HUDEP-2 (cell line): ENCODE data around the gene LYSET.
"Not testable (repeated sequence)": the region's sequence is repeated elsewhere in the genome, so short reads cannot be mapped to it uniquely, and the experiment has no call there.

Experiments
- DNase-seq, 76 experiments: peaks; one replicate each; lab custom pipeline; 2025; ENCODE audit not compliant: unreplicated experiment in 76 of 76; lab: John Stamatoyannopoulos, UW

Gene LYSET, protein sequence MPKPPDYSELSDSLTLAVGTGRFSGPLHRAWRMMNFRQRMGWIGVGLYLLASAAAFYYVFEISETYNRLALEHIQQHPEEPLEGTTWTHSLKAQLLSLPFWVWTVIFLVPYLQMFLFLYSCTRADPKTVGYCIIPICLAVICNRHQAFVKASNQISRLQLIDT

DNA sequence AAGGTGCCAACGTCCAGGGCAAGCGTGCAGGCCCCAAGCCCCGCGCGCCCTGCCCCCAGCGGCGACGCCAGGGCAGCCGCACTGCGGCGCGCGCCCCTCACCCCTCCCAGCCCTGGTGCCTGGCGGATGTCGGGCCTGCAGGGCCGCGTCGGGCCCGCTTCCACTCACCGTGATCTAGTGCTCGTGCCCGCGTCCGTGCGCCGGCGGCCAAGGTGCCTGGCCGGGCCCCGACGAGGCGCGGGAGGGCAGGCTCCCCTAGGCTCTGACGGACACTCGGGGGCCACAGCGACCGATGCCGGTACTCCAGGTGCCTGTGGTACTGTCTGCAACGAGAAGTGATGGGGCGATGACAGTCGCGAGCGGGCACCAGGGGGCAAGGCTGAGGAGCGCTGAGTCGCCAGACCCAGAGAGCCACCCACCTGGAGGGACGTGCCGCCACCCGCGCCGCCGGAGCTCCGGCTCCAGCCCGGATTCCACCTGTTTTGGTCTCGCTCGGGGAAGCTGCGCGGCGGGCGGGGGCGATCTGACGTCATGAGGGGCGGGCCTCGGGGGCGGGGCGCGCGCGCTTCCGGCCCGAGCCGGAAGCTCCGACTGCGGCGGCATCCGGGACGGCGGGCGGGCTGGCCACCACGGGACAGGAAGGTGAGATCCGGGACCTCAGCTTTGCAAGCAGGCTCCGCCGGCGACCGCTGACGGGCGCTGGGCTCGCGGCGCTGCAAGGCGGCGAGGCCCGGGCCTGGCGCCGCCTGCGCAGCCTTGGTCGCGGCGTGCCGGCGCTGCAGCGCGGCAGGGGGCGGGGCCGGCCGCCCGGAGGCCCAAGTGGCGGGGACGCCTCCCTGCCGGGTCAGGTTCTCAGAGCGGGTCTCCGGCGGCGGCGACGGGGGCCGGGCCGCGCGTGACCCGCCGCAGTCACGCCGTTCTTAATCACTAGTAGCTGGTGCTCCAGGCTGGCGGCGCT is at the start of gene LYSET, which contains the start of gene MOAP1:
TSS of gene LYSET (plus strand) at position 927 of the 958 bp plus-strand sequence. CDS start 89 bp downstream, outside the sequence.
TSS of gene MOAP1 (minus strand) at position 507 of the 958 bp plus-strand sequence. CDS start 655 bp downstream, outside the sequence.
- DNase-seq = peak in 71 of 76 experiments; percentile 3 to 81 (median 64)

DNA sequence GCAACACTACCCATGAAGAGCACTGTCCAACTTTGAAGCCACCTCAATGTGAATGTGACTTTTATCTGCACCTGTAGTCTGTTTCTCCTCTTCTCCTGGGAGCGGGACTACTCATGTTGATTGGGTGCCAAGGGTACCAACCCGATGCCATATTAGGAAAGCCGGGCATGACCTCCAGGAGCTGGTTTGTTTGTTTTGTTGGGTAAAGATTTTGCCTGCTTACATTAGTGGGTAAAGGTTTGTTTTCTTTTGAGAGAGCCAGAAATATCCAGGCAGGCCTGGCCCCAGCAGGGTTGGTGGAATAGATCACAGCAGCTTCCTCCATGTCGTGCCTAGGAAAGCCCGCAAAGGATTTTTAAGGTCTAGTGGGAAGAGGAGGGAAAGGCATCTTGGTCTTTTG is 49.7 kb upstream of the LYSET start:
- DNase-seq = no peak

DNA sequence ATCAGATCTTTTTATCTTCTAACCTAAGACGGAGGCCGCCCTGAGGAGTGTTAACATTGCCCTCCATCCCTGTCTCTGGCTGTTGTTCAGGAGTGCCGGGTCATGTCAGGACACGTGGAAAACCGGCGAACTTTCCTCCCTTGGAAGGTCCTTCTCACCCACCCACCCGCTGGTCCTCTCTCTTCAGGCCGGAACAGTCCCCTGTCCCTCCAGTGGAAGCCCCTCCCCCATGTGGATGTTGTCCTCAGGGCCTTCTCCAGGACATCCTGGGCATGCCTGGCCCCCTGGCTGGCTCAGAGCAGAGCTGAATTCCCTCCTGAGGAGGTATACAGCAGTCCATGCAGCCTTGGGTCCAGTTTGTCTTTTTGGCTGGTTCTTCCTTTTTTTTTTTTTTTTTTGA is 49.1 kb upstream of the LYSET start:
- no peak for DNase-seq

DNA sequence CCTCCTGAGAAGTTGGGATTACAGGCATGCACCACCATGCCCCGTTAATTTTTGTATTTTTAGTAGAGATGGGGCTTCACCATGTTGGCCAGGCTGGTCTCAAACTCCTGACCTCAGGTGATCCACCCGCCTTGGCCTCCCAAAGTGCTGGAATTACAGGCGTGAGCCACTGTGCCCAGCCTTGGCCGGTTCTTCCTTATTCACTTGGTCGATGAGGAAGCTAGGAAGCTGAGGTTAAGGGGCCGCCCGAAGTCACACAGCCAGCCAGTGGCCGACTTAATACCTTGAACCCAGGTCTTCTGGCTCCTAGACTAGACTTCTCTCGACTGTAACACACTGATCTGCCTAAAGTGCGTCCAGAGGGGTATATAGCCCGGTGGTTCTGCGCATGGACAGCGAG is 48.6 kb upstream of the LYSET start:
- not testable (repeated sequence) for DNase-seq

DNA sequence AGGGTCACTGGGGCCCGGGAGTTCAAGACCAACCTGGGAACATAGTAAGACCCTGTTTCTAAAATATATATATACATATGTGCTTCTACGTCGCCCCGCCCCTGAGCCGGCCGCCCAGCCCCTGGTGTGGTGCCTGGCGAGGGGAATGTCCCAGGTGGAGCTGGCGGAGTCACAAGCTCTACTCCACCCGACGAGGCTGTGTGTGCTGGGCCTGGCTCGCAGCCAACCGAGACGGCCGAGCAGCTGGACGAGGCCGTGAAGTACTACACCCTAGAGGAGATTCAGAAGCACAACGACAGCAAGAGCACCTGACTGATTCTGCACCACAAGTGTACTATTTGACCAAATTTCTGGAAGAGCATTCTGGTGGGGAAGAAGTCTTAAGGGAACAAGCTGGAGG is 47.3 kb upstream of the LYSET start:
- peak in 73 of 76 experiments; percentile 10 to 90 (median 61) for DNase-seq

DNA sequence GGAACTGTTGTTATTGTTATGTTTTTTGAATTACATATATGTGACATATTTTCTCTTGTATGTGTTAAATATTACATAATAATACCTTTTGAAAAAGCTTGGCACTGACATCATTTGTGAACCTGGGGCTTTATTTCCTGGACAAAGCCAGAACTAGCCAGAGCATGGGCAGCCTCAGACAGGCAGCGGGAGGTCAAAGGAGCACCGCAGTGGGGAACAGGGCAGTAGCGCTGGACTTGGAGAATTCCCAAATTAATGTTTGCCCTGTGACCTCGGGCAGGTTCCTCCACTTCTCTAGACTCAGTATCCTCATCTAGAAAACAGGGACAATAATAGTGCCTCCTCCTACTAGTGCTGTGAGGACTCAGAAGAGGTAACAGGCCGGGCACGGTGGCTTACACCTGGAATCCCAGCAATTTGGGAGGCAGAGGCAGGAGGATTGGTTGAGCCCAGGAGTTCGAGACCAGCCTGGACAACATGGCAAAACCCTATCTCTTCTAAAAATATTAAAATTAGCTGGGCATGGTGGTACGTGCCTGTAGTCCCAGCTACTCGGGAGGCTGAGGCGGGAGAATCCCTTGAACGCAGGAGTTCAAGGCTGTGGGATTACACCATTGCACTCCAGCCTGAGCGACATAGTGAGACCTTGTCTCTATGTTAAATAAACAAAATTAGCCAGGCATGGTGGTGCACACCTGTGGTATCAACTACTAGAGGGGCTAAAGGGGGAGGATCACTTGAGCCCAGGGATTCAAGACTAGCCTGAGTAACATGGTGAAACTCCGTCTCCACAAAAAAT is 42.1 kb upstream of the LYSET start:
- DNase-seq = no peak

DNA sequence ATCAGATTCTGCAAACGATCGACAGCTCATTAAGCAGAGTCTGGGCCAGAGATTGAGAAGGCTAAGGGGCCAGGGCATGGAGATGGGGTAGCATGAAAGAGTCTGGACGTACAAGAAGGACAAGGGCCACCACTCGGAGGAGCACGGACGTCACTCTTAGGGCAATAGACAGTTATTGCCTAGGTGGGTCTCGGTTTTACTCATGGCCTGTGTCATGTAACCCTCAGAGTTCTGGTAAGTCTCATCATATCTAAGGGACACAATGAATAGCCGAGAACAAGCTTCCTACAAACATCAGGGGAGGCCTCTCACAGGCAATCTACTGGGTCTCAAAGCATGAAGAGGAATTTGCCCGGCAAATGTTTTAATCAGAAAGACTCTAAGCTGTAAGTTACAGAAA is 39.0 kb upstream of the LYSET start:
- no peak for DNase-seq

DNA sequence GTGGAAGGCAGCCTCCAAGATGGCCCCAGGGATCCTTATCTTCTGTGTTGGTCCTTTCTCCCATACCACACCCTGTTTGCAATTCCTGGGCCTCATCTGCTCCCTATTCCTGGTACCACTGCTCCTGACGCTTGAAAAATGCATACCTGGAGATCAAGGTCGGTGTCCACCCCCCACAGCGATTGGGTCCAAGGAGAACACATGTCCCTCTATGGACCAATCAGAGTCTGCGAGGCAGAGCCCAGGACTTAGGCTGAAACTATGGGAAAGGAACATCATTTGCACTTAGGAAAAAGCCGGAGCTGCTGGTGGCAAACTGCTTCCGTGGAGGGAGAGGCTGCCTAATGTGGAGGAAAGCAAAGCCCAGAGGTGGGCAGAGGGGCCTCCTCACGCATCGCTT is 36.1 kb upstream of the LYSET start:
- no peak for DNase-seq

DNA sequence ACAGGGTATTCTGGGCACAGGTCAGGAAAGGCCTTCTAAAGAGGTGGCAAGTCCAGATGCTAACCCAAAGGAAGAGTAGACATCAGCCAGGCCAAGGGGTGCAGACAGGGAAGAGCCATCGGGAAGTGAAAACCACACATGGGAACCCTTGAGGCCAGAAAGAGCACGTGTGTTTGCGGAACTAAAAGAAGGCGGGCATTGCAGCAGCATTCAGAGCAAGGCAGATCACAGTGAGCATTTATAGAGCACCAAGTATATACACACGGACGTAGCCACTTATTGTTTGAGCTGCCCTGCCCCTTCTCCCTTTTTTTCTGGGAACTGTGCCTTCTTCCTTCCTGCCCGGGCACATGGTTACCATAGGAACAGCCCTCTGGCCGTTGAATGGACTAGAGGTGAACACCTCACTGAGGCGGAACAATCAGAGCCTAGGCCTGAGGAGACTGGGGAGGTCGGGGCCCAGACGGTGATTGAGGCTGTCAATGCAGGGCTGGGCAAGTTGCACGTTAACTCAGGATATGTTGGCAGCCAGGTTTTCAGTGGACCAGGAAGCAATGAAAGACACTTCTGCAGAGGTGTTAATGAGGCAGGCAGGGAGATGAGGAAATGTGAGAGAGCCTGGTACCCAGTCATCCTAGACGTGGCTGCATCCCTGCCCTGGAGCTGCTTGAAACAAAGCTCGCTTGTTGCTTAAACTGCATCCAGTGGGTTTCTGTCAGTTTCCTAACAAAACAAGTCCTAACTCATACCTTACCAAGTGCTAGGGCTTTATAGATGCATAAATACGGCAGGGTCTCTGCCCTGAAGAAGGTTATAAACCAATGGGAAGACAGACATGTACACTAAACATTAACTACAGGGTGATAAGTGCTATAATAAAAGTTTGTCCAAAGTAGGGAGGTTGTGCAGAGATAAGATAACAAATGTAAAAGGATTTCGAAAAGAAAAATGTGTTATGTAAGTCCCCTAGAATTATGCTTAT is 34.6 kb upstream of the LYSET start:
- no peak for DNase-seq

DNA sequence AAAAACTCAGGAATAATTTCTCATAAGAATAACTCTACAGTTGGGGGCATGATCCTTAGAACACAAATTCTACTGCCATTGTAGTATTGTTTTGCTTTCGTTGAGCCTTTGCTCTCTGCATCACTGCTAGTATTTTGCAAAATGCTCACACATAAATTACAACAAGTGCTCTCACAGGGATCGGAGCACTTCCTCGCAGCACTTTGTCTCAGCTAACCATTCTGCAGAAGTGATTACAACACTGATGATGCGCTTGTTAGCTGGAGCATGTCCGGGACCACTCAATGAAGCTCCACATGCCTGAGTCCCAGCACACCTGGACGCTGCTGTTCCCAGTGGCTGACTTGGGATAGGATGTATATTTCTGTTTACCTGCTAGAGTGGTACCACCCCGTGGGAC is 32.0 kb upstream of the LYSET start:
- DNase-seq = no peak

DNA sequence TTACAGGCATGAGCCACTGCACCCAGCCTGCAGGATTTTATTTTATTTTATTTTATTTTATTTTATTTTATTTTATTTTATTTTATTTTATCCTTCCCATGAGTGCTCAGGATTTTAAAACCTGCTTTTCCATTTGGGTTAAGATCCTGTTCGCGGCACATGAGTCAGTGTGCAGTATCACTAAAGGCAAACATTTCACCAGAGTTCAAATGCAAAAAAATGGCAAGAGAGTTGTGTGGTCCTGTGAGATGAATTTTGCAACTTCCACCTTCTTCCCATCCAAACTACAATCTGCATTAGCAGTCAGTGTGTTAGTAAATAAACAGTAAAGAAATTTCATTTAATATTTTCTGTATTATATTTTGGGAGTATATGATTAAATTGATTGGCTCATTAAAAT is 29.4 kb upstream of the LYSET start:
- no peak for DNase-seq

DNA sequence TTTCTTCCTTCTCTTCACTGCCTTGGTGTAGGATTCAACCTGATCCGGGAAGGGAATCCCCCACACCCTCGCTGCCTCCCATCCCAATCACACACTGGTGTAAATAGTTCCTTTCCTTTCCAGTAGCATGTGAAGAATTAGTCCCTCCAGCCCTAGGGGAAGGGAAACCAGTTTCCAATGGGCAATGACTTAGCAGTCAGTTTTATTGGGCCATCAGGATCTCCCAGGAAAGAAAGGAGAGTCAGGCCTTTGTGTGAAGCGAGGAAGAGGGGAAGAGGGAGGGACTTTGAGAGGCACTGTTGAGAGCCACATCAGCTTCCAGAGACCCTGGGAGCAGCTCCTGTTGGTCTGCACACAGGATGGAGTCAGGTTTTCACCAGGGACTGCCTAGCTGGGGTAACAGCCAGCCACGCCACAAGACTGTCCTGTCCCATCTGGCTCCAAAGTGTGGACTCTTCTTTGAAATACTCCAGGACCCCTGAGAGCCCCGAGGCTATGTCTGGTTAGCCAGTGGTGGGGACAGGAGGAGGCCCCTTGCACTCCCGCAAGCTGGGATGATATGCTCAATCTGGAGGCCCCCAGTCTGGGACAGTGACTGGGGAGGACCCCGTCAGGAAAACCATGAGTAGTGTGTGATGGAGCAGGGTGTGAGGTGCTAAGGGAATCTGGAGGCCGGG is 28.3 kb upstream of the LYSET start:
- no peak for DNase-seq

DNA sequence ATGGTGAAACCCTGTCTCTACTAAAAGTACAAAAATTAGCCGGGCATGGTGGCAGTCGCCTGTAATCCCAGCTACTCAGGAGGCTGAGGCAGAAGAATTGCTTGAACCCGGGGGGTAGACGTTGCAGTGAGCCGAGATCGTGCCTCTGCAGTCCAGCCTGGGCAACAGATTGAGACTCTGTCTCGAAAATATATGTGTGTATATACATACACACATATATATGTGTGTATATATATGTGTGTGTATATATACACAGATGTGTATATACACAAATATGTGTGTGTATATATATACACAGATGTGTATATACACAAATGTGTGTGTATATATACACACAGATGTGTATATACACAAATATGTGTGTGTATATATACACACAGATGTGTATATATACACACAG is 26.8 kb upstream of the LYSET start:
- DNase-seq = not testable (repeated sequence)

DNA sequence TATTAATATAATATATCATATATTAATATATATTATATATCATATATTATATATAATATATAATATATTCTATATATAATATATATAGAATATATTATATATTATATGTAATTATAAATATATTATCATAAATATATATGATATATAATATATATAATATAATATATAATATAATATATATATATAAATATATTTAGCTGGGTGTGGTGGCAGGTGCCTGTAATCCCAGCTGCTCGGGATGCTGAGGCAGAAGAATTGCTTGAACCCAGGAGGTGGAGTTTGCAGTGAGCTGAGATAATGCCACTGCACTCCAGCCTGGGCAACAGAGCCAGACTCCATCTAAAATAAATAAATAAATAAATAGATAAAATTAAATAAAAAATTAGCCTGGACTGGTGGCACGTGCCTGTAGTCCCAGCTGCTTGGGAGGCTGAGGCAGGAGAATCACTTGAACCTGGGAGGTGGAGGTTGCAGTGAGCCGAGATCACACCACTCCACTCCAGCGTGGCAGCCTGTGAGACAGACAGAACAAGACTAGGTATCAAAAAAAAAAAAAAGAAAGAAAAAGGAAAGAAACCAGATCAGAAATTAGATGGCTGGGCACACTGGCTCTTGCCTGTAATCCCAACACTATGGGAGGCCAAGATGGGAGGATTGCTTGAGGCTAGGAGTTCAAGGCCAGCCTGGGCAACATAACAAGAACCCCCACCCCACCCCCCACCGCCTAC is 25.3 kb upstream of the LYSET start:
- DNase-seq = peak in 2 of 76 experiments; percentile 5 to 7

DNA sequence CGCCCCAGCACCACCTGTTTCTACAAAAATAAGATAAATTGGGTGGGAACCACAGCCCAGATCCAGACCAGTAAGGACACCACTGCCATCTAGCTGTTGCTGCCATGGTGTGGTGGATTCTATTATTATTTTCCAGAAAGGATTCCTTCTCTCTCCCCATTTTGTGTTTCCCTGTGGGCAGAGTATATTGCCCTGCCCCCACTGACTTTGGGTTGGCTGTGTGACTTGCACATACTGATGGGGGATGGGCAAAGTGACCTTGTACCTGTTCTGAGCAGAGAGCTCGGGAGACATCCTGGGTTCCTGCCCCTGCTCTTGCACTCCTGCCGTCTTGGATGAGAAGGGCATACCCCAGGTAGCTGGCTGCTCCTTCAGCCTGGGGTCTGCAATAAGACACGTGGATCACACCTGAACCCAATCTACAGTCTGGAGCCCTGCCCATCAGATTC is 24.7 kb upstream of the LYSET start:
- peak in 50 of 76 experiments; percentile 5 to 64 (median 30) for DNase-seq

DNA sequence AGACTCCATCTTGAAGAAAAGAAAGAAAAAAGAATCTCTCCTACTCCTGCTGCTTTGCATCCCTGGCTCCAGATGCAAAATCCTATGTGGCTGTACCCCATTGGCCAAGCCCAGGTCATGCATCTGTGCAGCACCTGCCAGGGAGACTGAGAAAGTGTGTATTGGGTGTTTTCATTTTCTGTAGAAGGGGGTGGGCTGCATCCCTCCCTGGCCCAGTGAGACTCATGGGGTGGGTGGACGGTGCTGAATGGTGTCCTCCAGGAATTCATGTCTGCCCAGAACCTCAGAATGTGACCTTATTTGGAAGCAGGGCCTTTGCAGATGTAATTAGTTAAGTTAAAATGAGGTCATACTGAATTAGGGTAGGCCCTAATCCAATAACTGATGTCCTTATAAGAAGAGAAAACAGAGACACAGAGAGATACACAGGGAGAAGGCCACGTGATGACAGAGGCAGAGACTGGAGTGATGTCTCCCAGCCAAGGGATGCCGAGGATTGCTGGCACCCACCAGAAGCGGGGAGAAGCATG is 23.6 kb upstream of the LYSET start:
- DNase-seq = no peak

DNA sequence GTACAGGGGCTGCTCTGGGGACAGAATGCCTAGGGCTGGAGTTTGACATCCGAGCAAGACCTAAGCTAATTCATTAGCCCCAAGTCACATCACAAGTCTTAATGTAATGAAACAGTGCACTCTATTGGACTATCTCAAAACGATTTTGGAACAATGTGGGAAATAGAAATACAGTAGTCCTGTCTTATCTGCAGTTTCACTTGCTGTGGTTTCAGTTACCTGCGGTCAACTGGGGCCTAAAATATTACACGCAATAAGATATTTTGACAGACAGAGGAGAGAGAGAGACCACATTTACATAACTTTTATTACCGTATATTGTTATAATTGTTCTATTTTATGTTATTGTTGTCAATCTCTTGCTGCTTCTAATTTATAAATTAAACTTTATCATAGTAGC is 21.6 kb upstream of the LYSET start:
- DNase-seq = peak in 7 of 76 experiments; percentile 5 to 55 (median 15)
